Smooth muscle cell (in vitro differentiated cells): ENCODE measurements around the gene ASTN1. TPM values are rescaled to one million over a fixed set of nuclear protein-coding genes. Genes with fewer than 3 reads are reported as not detected.

Source experiments
- DNase-seq: peaks from one replicate; lab custom pipeline; 2025; ENCODE audit not compliant: unreplicated experiment; lab: John Stamatoyannopoulos, UW
- H2AFZ ChIP-seq: fragments of 200-600 bp; sonication (generic); 2 replicates; pipeline ENCODE4 v1.6.0; 2016; ENCODE audit warnings: antibody characterized with exemption, low read depth, mild to moderate bottlenecking
- H3F3A ChIP-seq: fragments of 200-600 bp; sonication (generic); 2 replicates; pipeline ENCODE4 v1.6.0; 2017; ENCODE audit warnings: antibody characterized with exemption, low read depth
- H3K27ac ChIP-seq: fragments of 200-600 bp; sonication (generic); 2 replicates; pipeline ENCODE4 v1.5.1; 2016; ENCODE audit warnings: low read depth, mild to moderate bottlenecking
- H3K27me3 ChIP-seq: fragments of 200-600 bp; sonication (generic); 2 replicates; pipeline ENCODE4 v1.6.1; 2016; ENCODE audit warnings: low read depth, mild to moderate bottlenecking
- H3K36me3 ChIP-seq: fragments of 200-600 bp; sonication (generic); 2 replicates; pipeline ENCODE4 v1.5.1; 2016; ENCODE audit warnings: low read depth
- H3K4me1 ChIP-seq: fragments of 200-600 bp; sonication (generic); 2 replicates; pipeline ENCODE4 v1.5.1; 2016; ENCODE audit warnings: low read depth
- H3K4me2 ChIP-seq: fragments of 200-600 bp; sonication (generic); 2 replicates; pipeline ENCODE4 v1.6.0; 2016; ENCODE audit warnings: mild to moderate bottlenecking
- H3K4me3 ChIP-seq: fragments of 200-600 bp; sonication (generic); 2 replicates; pipeline ENCODE4 v1.5.1; 2016; ENCODE audit warnings: mild to moderate bottlenecking
- H3K79me2 ChIP-seq: fragments of 200-600 bp; sonication (generic); 2 replicates; pipeline ENCODE4 v1.6.0; 2016; ENCODE audit warnings: low read depth, mild to moderate bottlenecking
- H3K9ac ChIP-seq: fragments of 200-600 bp; sonication (generic); 2 replicates; pipeline ENCODE4 v1.6.0; 2016; ENCODE audit warnings: low read depth
- H3K9me3 ChIP-seq: fragments of 200-600 bp; sonication (generic); replicated peaks from 2 replicates; pipeline ENCODE4 v1.5.1; 2016; ENCODE audit warnings: low read depth
- H4K20me1 ChIP-seq: fragments of 200-600 bp; sonication (generic); 2 replicates; pipeline ENCODE4 v1.6.0; 2016; ENCODE audit warnings: low read depth
- WGBS: methylation state at CpG from one replicate; pipeline ENCODE4 v1.1.7; 2016; ENCODE audit warnings: low lambda C conversion rate; 5-methylcytosine and 5-hydroxymethylcytosine counted together
- polyA plus RNA-seq: library from polyadenylated mRNA; unstranded; fragments of >200 nt; fragmentation: Nextera tagmentation; extraction: Ambion mirVana; gene quantifications from 2 replicates; pipeline ENCODE4 v1.2.1, GENCODE V29; 2016
- total RNA-seq: library from RNA; depleted of rRNA; stranded (reverse); fragments of >200 nt; gene quantifications from 2 replicates; pipeline ENCODE4 v1.2.3, GENCODE V29; 2014
- TF ChIP-seq, protein P1 (sequence below): fragments of 200-600 bp; sonication (generic); IDR thresholded peaks from 2 replicates; pipeline ENCODE4 v1.5.1; 2017; ENCODE audit warnings: borderline replicate concordance, mild to moderate bottlenecking, antibody characterized with exemption; ENCODE audit not compliant: insufficient read depth, poor library complexity, severe bottlenecking

ASTN1 gene
- total and polyA plus RNA-seq, 2 experiments from 2014 or later: 0.04 TPM; not detected in 1

DNA sequence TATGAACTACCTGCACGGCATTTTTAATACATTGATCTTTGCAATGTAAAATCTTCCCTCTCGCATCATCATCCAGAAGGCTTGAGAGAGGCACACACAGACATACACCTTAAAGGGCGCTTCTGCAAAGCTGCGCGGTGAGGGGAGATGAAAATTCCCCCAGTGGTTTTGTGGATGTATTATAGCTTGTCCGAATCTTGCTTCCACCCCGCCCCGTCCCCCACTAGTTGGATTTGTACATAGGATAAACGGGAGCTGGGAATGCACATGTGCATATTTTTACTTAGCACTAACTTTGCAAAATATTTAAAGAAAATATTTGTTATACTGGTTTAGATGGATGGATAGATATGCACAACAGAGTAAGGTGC, 542 bp upstream of the ASTN1 start:
- H3K4me3 ChIP-seq: peak overlapping the region; percentile 49
- H3K4me2 ChIP-seq: peak overlapping the region; percentile 86

DNA sequence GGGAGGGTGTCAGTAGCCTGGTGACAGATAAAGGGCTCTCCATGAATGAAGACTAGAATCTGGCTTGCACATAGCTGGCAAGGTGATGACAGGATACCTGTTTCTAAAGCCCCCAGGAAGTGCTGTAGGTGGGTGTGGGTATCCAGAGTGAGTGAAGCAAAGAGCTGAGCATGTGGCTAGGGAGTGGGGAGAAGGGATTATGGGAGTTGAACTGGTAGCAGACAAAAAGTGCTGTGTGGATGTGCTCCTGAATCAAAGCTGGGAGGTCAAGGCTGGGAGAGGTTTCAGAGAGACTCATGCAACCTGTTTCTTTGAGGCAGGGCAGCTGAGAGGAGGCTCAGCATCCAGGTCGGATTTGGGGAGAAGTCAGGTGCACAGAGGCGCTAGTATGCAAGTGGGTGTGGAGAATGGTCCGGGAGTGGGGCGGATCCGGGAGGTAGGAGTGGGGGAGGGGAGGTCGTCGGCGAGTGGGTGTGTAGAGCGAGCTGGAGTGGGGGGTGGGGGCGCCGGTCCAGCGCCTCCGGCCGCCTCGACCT, 600 bp downstream of the ASTN1 start:
- Histone ChIP-seq H3K27me3 (peaks cover 99% of the 10 kb centered on the region), H4K20me1 (no peaks in the 10 kb centered on the region), H3K36me3 (no peaks in the 10 kb centered on the region), H3K4me1 (peaks cover 5% of the 10 kb centered on the region), H3K4me2 (peak overlapping the region; percentile 86), H3K9ac (no peak overlapping the region), H3F3A (no peaks in the 10 kb centered on the region), H3K27ac (no peak overlapping the region), H3K4me3 (peak overlapping the region; percentile 49), H3K9me3 (no peaks in the 10 kb centered on the region), H3K79me2 (no peaks in the 10 kb centered on the region), H2AFZ (no peak overlapping the region)
- TF ChIP-seq, protein P1, sequence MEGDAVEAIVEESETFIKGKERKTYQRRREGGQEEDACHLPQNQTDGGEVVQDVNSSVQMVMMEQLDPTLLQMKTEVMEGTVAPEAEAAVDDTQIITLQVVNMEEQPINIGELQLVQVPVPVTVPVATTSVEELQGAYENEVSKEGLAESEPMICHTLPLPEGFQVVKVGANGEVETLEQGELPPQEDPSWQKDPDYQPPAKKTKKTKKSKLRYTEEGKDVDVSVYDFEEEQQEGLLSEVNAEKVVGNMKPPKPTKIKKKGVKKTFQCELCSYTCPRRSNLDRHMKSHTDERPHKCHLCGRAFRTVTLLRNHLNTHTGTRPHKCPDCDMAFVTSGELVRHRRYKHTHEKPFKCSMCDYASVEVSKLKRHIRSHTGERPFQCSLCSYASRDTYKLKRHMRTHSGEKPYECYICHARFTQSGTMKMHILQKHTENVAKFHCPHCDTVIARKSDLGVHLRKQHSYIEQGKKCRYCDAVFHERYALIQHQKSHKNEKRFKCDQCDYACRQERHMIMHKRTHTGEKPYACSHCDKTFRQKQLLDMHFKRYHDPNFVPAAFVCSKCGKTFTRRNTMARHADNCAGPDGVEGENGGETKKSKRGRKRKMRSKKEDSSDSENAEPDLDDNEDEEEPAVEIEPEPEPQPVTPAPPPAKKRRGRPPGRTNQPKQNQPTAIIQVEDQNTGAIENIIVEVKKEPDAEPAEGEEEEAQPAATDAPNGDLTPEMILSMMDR: no peak
- 8% methylated on average over 7 of the region's 15 CpGs for WGBS
- no peak for DNase-seq

More for the DNA sequence above, 542 bp upstream of the ASTN1 start:
- Histone ChIP-seq H3K36me3 (no peaks in the 10 kb centered on the region), H3K27ac (no peak overlapping the region), H3K4me1 (peaks cover 5% of the 10 kb centered on the region), H2AFZ (no peak overlapping the region), H4K20me1 (no peaks in the 10 kb centered on the region), H3K79me2 (no peaks in the 10 kb centered on the region), H3K9me3 (no peaks in the 10 kb centered on the region), H3F3A (no peaks in the 10 kb centered on the region), H3K9ac (no peak overlapping the region), H3K27me3 (peaks cover 100% of the 10 kb centered on the region)
- 15% methylated on average over 9 of the region's 9 CpGs for WGBS
- DNase-seq: no peak
- TF ChIP-seq, protein P1: no peak

DNA sequence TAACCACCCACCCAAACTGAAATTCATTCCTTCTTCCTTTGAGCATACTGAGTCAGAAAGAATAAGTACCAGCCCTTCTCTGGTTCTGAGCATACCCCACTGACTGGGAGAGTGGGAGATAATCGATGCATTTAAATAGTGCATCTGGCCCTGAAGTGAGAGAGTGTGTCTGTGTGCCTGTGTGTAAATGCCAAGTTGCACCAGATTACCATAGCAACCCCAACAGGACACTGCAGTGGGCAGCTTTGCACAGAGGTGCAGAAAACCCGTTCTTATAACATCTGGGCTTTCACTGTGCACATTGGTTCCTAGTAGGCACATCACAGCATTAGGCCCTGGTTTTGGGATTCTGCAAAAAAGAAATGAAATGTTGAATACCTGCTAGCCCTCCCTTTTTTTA, 2.3 kb downstream of the ASTN1 start:
- WGBS: 78% methylated on average over 2 of the region's 2 CpGs
- TF ChIP-seq, protein P1: no peak
- no peaks in the 10 kb centered on the region for H3K36me3 ChIP-seq
- H3K9ac ChIP-seq: no peak overlapping the region
- H3K4me2 ChIP-seq: no peak overlapping the region
- no peak overlapping the region for H2AFZ ChIP-seq
- H3K79me2 ChIP-seq: no peaks in the 10 kb centered on the region
- H3K27me3 ChIP-seq: peaks cover 82% of the 10 kb centered on the region
- no peaks in the 10 kb centered on the region for H4K20me1 ChIP-seq
- peaks cover 5% of the 10 kb centered on the region for H3K4me1 ChIP-seq
- H3F3A ChIP-seq: no peaks in the 10 kb centered on the region
- no peak overlapping the region for H3K27ac ChIP-seq
- no peak for DNase-seq
- no peak overlapping the region for H3K4me3 ChIP-seq
- no peaks in the 10 kb centered on the region for H3K9me3 ChIP-seq

DNA sequence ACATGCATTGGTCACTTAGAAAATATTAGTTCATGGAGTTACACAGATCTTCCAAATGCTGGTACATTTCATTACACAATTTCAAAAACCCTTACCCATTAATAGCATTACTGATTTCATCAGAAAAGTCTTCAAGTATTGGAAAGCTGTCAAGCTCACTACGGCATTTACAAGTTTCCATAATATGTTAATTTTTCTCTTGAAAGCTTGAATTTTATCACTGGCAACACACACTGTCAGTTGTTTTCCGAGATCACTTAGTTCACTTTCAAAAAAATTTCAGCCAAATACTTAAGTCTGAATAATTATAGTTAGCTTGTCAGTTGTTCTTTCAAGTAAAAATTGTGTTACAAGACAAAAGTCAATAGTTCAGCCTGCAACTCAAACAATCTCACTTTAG, 18.0 kb downstream of the ASTN1 start:
- Histone ChIP-seq H4K20me1 (no peaks in the 10 kb centered on the region), H3K9me3 (no peaks in the 10 kb centered on the region), H3K4me3 (no peak overlapping the region), H3K79me2 (no peaks in the 10 kb centered on the region), H3K36me3 (no peaks in the 10 kb centered on the region), H3F3A (no peaks in the 10 kb centered on the region), H3K4me1 (no peaks in the 10 kb centered on the region), H3K9ac (no peak overlapping the region), H2AFZ (no peak overlapping the region), H3K4me2 (no peak overlapping the region), H3K27me3 (no peaks in the 10 kb centered on the region), H3K27ac (no peak overlapping the region)
- TF ChIP-seq, protein P1: no peak
- WGBS: 86% methylated on average over 2 of the region's 2 CpGs
- DNase-seq: no peak
